Measurements from ENCODE around the gene RECK.
"Not testable (repeated sequence)": the region's sequence is repeated elsewhere in the genome, so short reads cannot be mapped to it uniquely, and the experiment has no call there.

The RECK gene

DNA sequence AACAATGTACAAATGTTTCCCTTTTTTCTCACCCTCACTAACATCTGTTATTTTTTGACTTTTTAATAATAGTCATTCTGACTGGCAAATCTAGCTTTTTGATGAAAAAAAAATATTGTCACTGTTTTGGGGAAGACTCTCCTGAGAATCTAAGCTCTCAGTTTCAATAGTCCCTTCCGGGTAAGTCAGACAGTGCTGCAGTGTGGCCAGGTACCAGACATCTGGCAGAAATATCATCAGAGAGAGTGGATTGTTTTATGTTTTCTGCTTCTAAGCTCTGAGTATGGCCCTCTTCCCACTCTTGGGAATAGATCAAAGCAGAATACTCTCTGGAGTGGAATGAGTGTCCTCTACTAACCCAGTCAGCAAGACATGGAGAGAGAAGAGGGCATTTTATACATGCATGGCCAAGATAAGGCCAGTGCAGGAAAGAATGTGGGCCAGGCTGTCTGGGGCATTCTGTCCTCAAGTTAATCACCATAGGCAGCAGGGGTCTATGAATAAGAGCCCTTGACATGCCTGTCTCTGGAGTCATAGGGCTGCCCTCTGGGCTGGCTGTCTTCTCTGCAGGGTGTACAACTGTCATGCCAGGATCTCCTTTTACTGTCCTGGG, 40.2 kb upstream of the RECK start:
- no peaks in the 10 kb centered on the region for H3K36me3 ChIP-seq (ENCODE audit: low read depth)
- no peak overlapping the region for H3K4me3 ChIP-seq (ENCODE audit: severe bottlenecking)
- ATAC-seq (ENCODE audit: low read depth) (peak; percentile 38; the same call in 1 of the 3 replicates), DNase-seq (ENCODE audit: low spot score) (no peak)
- no peak overlapping the region for H3K27ac ChIP-seq (ENCODE audit: poor library complexity, severe bottlenecking)
- no peaks in the 10 kb centered on the region for H3K27me3 ChIP-seq (ENCODE audit: insufficient read depth, poor library complexity, severe bottlenecking)
- no peaks in the 10 kb centered on the region for H3K9me3 ChIP-seq (ENCODE audit: severe bottlenecking)
- H3K4me1 ChIP-seq (ENCODE audit: insufficient read depth, poor library complexity, severe bottlenecking), result no peaks in the 10 kb centered on the region
- TF ChIP-seq, protein P1, sequence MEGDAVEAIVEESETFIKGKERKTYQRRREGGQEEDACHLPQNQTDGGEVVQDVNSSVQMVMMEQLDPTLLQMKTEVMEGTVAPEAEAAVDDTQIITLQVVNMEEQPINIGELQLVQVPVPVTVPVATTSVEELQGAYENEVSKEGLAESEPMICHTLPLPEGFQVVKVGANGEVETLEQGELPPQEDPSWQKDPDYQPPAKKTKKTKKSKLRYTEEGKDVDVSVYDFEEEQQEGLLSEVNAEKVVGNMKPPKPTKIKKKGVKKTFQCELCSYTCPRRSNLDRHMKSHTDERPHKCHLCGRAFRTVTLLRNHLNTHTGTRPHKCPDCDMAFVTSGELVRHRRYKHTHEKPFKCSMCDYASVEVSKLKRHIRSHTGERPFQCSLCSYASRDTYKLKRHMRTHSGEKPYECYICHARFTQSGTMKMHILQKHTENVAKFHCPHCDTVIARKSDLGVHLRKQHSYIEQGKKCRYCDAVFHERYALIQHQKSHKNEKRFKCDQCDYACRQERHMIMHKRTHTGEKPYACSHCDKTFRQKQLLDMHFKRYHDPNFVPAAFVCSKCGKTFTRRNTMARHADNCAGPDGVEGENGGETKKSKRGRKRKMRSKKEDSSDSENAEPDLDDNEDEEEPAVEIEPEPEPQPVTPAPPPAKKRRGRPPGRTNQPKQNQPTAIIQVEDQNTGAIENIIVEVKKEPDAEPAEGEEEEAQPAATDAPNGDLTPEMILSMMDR (IDR thresholded peaks at IDR 0.05; ENCODE audit: poor library complexity, severe bottlenecking), result no peak

DNA sequence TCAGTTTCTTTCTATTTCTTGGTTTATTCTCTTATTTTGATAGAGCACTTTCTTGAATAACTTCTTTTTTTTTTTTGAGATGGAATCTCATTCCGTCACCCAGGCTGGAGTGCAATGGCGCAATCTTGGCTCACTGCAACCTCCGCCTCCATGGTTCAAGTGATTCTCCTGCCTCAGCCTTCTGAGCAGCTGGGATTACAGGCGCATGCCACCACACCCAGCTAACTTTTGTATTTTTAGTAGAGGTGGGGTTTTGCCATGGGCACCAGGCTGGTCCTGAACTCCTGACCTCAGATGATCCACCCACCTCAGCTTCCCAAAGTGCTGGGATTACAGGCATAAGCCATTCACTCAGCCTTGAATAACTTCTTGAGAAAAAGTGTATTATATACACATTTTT, 39.7 kb upstream of the RECK start:
- not testable (repeated sequence) for H3K4me1 ChIP-seq (ENCODE audit: insufficient read depth, poor library complexity, severe bottlenecking); H3K4me3 ChIP-seq (ENCODE audit: severe bottlenecking); H3K9me3 ChIP-seq (ENCODE audit: severe bottlenecking); ATAC-seq (ENCODE audit: low read depth); H3K27me3 ChIP-seq (ENCODE audit: insufficient read depth, poor library complexity, severe bottlenecking); DNase-seq (ENCODE audit: low spot score); H3K36me3 ChIP-seq (ENCODE audit: low read depth); H3K27ac ChIP-seq (ENCODE audit: poor library complexity, severe bottlenecking)

DNA sequence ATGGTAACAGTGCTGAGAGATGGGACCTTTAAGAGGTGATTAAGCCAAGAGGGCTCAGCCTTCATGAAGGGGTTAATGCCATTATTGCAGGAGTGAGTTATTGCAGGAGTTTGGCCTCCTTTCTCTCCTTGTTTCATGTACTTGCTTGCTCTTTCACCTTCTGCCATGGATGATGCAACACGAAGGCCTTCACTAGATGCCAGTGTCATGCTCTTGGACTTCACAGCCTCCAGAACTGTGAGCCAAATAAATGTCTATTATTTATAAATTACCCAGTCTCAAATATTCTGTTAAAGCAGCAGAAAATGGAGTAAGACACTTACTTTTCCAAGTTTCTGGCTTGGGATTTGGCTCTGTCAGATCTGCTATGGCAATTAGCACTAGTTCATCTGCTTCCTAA, 38.4 kb upstream of the RECK start:
- H3K4me3 ChIP-seq (ENCODE audit: severe bottlenecking), result no peak overlapping the region
- no peak for ATAC-seq (ENCODE audit: low read depth)
- TF ChIP-seq, protein P1 (IDR thresholded peaks at IDR 0.05; ENCODE audit: poor library complexity, severe bottlenecking), result no peak
- no peak for DNase-seq (ENCODE audit: low spot score)
- H3K27me3 ChIP-seq (ENCODE audit: insufficient read depth, poor library complexity, severe bottlenecking), result no peaks in the 10 kb centered on the region
- no peaks in the 10 kb centered on the region for H3K4me1 ChIP-seq (ENCODE audit: insufficient read depth, poor library complexity, severe bottlenecking)
- no peaks in the 10 kb centered on the region for H3K36me3 ChIP-seq (ENCODE audit: low read depth)
- H3K9me3 ChIP-seq (ENCODE audit: severe bottlenecking), result no peaks in the 10 kb centered on the region
- H3K27ac ChIP-seq (ENCODE audit: poor library complexity, severe bottlenecking), result no peak overlapping the region

DNA sequence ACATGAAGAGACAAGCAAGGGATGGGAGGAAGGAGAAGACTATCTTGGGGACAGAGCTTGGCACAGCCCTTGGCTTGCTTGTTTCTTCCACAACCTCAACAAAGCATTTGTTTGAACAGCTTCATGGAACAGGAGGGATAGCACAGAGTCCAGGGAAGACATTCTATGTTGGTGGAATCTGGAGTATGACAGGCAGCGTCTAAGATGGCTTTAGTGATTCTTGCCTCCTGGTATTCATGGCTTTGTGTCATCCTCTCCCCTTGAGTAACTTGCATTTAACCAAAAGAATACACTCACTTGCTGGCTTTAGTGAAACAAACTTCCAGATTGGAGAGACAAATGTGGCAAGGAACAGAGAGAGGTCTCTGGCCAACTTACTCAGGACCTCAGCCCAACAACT, 30.8 kb upstream of the RECK start:
- no peak for ATAC-seq (ENCODE audit: low read depth)
- H3K4me3 ChIP-seq (ENCODE audit: severe bottlenecking), result no peak overlapping the region
- H3K9me3 ChIP-seq (ENCODE audit: severe bottlenecking), result no peaks in the 10 kb centered on the region
- TF ChIP-seq, protein P1 (IDR thresholded peaks at IDR 0.05; ENCODE audit: poor library complexity, severe bottlenecking), result no peak
- no peak overlapping the region for H3K27ac ChIP-seq (ENCODE audit: poor library complexity, severe bottlenecking)
- no peaks in the 10 kb centered on the region for H3K36me3 ChIP-seq (ENCODE audit: low read depth)
- DNase-seq (ENCODE audit: low spot score), result no peak
- no peaks in the 10 kb centered on the region for H3K27me3 ChIP-seq (ENCODE audit: insufficient read depth, poor library complexity, severe bottlenecking)
- no peaks in the 10 kb centered on the region for H3K4me1 ChIP-seq (ENCODE audit: insufficient read depth, poor library complexity, severe bottlenecking)

DNA sequence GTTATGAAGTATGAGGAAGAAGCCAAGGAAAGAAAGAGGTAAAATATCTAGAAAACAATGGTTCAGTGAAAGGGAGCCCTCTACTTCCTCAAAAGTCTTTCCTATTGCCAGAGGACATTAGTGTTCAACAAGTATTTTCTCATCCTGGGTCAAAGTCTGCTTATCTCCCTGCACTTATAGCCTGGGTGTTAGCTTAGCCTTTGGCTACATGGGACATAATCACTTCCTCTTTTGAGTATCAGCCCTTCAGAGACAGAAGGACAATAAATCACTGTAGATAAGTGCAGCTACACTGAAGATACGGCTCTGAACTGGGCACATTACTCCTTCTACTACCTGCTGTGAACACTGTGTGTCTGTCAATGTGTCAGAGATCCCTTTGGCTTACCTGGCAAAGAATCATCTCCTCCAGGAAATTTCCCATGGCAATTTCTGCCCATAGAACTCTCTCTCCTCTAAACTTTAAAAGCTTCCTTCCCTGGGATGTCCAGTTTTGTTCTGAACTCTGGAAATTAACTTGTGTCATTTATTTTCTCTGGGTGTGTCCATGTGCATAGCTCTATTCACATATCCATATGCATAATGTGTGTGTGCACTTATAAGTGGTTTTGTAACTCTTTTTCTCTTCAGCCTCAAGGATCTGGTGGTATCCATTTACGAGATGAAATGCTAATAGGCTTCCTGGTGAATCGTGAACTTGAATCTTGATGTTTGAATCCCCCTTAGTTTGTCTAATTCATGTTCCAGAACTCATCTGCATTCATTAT, 30.0 kb upstream of the RECK start:
- no peak overlapping the region for H3K4me3 ChIP-seq (ENCODE audit: severe bottlenecking)
- no peak for ATAC-seq (ENCODE audit: low read depth)
- no peaks in the 10 kb centered on the region for H3K9me3 ChIP-seq (ENCODE audit: severe bottlenecking)
- no peaks in the 10 kb centered on the region for H3K4me1 ChIP-seq (ENCODE audit: insufficient read depth, poor library complexity, severe bottlenecking)
- H3K27me3 ChIP-seq (ENCODE audit: insufficient read depth, poor library complexity, severe bottlenecking), result no peaks in the 10 kb centered on the region
- no peaks in the 10 kb centered on the region for H3K36me3 ChIP-seq (ENCODE audit: low read depth)
- TF ChIP-seq, protein P1 (IDR thresholded peaks at IDR 0.05; ENCODE audit: poor library complexity, severe bottlenecking), result no peak
- no peak for DNase-seq (ENCODE audit: low spot score)
- H3K27ac ChIP-seq (ENCODE audit: poor library complexity, severe bottlenecking), result no peak overlapping the region
